ENCODE results near the gene GFRA1.

GRCh38 chr10:116053910-116054309 is 219.1 kb downstream of the GFRA1 start:
- TF ChIP-seq, protein P1, sequence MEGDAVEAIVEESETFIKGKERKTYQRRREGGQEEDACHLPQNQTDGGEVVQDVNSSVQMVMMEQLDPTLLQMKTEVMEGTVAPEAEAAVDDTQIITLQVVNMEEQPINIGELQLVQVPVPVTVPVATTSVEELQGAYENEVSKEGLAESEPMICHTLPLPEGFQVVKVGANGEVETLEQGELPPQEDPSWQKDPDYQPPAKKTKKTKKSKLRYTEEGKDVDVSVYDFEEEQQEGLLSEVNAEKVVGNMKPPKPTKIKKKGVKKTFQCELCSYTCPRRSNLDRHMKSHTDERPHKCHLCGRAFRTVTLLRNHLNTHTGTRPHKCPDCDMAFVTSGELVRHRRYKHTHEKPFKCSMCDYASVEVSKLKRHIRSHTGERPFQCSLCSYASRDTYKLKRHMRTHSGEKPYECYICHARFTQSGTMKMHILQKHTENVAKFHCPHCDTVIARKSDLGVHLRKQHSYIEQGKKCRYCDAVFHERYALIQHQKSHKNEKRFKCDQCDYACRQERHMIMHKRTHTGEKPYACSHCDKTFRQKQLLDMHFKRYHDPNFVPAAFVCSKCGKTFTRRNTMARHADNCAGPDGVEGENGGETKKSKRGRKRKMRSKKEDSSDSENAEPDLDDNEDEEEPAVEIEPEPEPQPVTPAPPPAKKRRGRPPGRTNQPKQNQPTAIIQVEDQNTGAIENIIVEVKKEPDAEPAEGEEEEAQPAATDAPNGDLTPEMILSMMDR (conservative IDR thresholded peaks at IDR 0.05; ENCODE audit: low read length), result no peak
- no peak for TF ChIP-seq EZH2phosphoT487 (IDR thresholded peaks at IDR 0.05; ENCODE audit: borderline replicate concordance, low read depth, low read length)
